Panc1 (cell line): ENCODE data around the gene SH2D1A. TPM values are rescaled to one million over a fixed set of nuclear protein-coding genes. Genes with fewer than 3 reads are reported as not detected.

Experiments used
- ATAC-seq: fragments of 200-7000 bp; cut with Tn5 transposase; 2 replicates; pipeline ENCODE4 v1.9.1; 2020; ENCODE audit warnings: mild to moderate bottlenecking, moderate library complexity
- BruUV-seq: library from RNA; stranded (reverse); fragments of 400-500 nt; replicated peaks from 2 replicates; lab custom pipeline; 2021; lab: Mats Ljungman, UMichigan
- CTCF ChIA-PET: fragments of 300-600 bp; sonication (Branson Sonifier 250); formaldehyde crosslinking; loops from one replicate; lab custom pipeline; 2022; ENCODE audit warnings: antibody characterized with exemption; lab: Charles Lee
- POLR2A ChIA-PET: fragments of 300-600 bp; sonication (Branson Sonifier 250); formaldehyde crosslinking; loops from one replicate; lab custom pipeline; 2022; ENCODE audit warnings: antibody characterized with exemption; lab: Charles Lee
- DNase-seq: peaks from one replicate; pipeline ENCODE4 v3.0.0-alpha.2; 2010; ENCODE audit warnings: low read depth, low spot score
- H3K27ac ChIP-seq: 2 replicates; pipeline ENCODE4 v1.5.1; 2011; ENCODE audit warnings: mild to moderate bottlenecking, low read length, inconsistent platforms
- H3K27me3 ChIP-seq: fragments of 200-500 bp; sonication (Bioruptor generic); 2 replicates; pipeline ENCODE4 v1.6.0; 2014; ENCODE audit warnings: low read length, inconsistent platforms; ENCODE audit not compliant: control insufficient read depth, insufficient read depth
- H3K36me3 ChIP-seq: fragments of 200-500 bp; sonication (Bioruptor generic); 2 replicates; pipeline ENCODE4 v1.5.1; 2014; ENCODE audit warnings: inconsistent platforms, mild to moderate bottlenecking, low read length, moderate library complexity; ENCODE audit not compliant: control insufficient read depth, insufficient read depth
- H3K4me1 ChIP-seq: 2 replicates; pipeline ENCODE4 v1.5.1; 2011; ENCODE audit warnings: inconsistent platforms, mild to moderate bottlenecking, low read length, moderate library complexity; ENCODE audit not compliant: control insufficient read depth, insufficient read depth
- H3K4me3 ChIP-seq, 2 experiments: 2 replicates each; pipeline ENCODE4 v1.5.1; 2011 to 2012; ENCODE audit warnings: low read depth in 2 of 2, low read length in 2 of 2, mild to moderate bottlenecking in 2 of 2, inconsistent platforms in 1 of 2, moderate library complexity in 1 of 2
- H3K9me3 ChIP-seq: fragments of 200-500 bp; sonication (Bioruptor generic); 2 replicates; pipeline ENCODE4 v1.5.1; 2014; ENCODE audit warnings: low read depth, mild to moderate bottlenecking, inconsistent platforms, low read length, moderate library complexity; ENCODE audit not compliant: control insufficient read depth, insufficient read depth
- POLR2AphosphoS5 ChIP-seq: IDR thresholded peaks from 2 replicates; pipeline ENCODE4 v1.6.1; 2012; ENCODE audit warnings: mild to moderate bottlenecking, low read depth, low read length, moderate library complexity
- REST ChIP-seq, 2 experiments: IDR thresholded peaks; 2 replicates each; pipeline ENCODE4 v1.6.1; 2011 to 2012; ENCODE audit warnings: low read depth in 2 of 2, control low read depth in 1 of 2, low read length in 1 of 2, mild to moderate bottlenecking in 1 of 2, moderate library complexity in 1 of 2; ENCODE audit not compliant: insufficient read depth in 1 of 2
- SIN3A ChIP-seq: IDR thresholded peaks from 2 replicates; pipeline ENCODE4 v1.6.1; 2012; ENCODE audit warnings: low read depth, mild to moderate bottlenecking, low read length, moderate library complexity, borderline replicate concordance; ENCODE audit not compliant: insufficient read depth
- TCF7L2 ChIP-seq: IDR thresholded peaks from 2 replicates; pipeline ENCODE4 v1.6.1; 2011; ENCODE audit warnings: mild to moderate bottlenecking, low read depth, low read length, inconsistent platforms
- in situ Hi-C: cut with HindIII; loops from 2 replicates; pipeline ENCODE4 v1.10.0; 2016; ENCODE audit warnings: low sequenced_read_pairs, low pct_unique_long_range_greater_than_20kb
- intact Hi-C: fragments of 100-400 bp; cut with micrococcal nuclease; formaldehyde crosslinking; loops from one replicate; pipeline ENCODE4 v1.10.0; 2022; ENCODE audit not compliant: unreplicated experiment
- total RNA-seq: library from RNA; stranded (reverse); gene quantifications from one replicate; pipeline ENCODE4 v1.2.1, GENCODE V29; 2021; ENCODE audit not compliant: unreplicated experiment
- TF ChIP-seq, protein P1 (sequence below): fragments of 450-650 bp; IDR thresholded peaks from 2 replicates; pipeline ENCODE4 v1.5.1; 2017; ENCODE audit warnings: mild to moderate bottlenecking

Gene SH2D1A
- total RNA-seq, 1 experiment from 2014 or later: 0.21 TPM

GRCh38 chrX:124373348-124373747 is 27.0 kb downstream of the SH2D1A start:
- H3K4me1 ChIP-seq: no peaks in the 10 kb centered on the region

GRCh38 chrX:124378643-124379042 is 32.3 kb downstream of the SH2D1A start:
- Histone ChIP-seq H3K27ac (no peak overlapping the region), H3K27me3 (no peaks in the 10 kb centered on the region), H3K4me1 (no peaks in the 10 kb centered on the region), H3K9me3 (no peaks in the 10 kb centered on the region), H3K36me3 (no peaks in the 10 kb centered on the region), H3K4me3 (no peak overlapping the region)
- in situ Hi-C loops: no loop called here
- ATAC-seq (no peak), DNase-seq (no peak)
- intact Hi-C loops: no loop called here
- ChIA-PET CTCF (no interaction called here), POLR2A (no interaction called here)
- TF ChIP-seq POLR2AphosphoS5: no peak
- TF ChIP-seq REST (IDR thresholded peaks at IDR 0.05; ENCODE audit: insufficient read depth in 1 of 2, low read depth in 2 of 2, low read length in 1 of 2): no peak
- TF ChIP-seq, protein P1, sequence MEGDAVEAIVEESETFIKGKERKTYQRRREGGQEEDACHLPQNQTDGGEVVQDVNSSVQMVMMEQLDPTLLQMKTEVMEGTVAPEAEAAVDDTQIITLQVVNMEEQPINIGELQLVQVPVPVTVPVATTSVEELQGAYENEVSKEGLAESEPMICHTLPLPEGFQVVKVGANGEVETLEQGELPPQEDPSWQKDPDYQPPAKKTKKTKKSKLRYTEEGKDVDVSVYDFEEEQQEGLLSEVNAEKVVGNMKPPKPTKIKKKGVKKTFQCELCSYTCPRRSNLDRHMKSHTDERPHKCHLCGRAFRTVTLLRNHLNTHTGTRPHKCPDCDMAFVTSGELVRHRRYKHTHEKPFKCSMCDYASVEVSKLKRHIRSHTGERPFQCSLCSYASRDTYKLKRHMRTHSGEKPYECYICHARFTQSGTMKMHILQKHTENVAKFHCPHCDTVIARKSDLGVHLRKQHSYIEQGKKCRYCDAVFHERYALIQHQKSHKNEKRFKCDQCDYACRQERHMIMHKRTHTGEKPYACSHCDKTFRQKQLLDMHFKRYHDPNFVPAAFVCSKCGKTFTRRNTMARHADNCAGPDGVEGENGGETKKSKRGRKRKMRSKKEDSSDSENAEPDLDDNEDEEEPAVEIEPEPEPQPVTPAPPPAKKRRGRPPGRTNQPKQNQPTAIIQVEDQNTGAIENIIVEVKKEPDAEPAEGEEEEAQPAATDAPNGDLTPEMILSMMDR: no peak
- TF ChIP-seq TCF7L2: no peak
- no peak for TF ChIP-seq SIN3A
- no TSS peak for BruUV-seq

More at GRCh38 chrX:124373348-124373747, 27.0 kb downstream of the SH2D1A start:
- TF ChIP-seq REST (IDR thresholded peaks at IDR 0.05; ENCODE audit: insufficient read depth in 1 of 2, low read depth in 2 of 2, low read length in 1 of 2) (no peak), SIN3A (no peak), TCF7L2 (no peak), POLR2AphosphoS5 (no peak)
- TF ChIP-seq, protein P1: no peak
- in situ Hi-C loops (no loop called here), intact Hi-C loops (no loop called here)
- DNase-seq: no peak
- H3K36me3 ChIP-seq: no peaks in the 10 kb centered on the region
- no peak overlapping the region for H3K4me3 ChIP-seq
- H3K27me3 ChIP-seq: no peaks in the 10 kb centered on the region
- ChIA-PET POLR2A (no interaction called here), CTCF (no interaction called here)
- no TSS peak for BruUV-seq
- no peaks in the 10 kb centered on the region for H3K9me3 ChIP-seq
- no peak for ATAC-seq
- H3K27ac ChIP-seq: no peak overlapping the region
